ENCODE measurements around the gene KRTAP9-2.
"Not testable (repeated sequence)": the region's sequence is repeated elsewhere in the genome, so short reads cannot be mapped to it uniquely, and the experiment has no call there.

The KRTAP9-2 gene

GRCh38 chr17:41271323-41271722 lies 44.9 kb downstream of the KRTAP9-2 start:
- H3K36me3 ChIP-seq (ENCODE audit: insufficient read depth, low read length); H3K4me3 ChIP-seq (ENCODE audit: low read depth in 1 of 2, low read length in 2 of 2); H3K27me3 ChIP-seq (ENCODE audit: control insufficient read depth in 1 of 2, insufficient read depth in 2 of 2, low read length in 2 of 2); H3K9ac ChIP-seq (ENCODE audit: low read length); H3K4me1 ChIP-seq (ENCODE audit: insufficient read depth, low read length); H3K27ac ChIP-seq (ENCODE audit: low read depth, low read length); H3K9me3 ChIP-seq (ENCODE audit: low read length): not testable (repeated sequence)

- Histone ChIP-seq H3K27me3 (ENCODE audit: control insufficient read depth in 1 of 2, insufficient read depth in 2 of 2, low read length in 2 of 2) (no peaks in the 10 kb centered on the region), H3K4me1 (ENCODE audit: insufficient read depth, low read length) (no peaks in the 10 kb centered on the region), H3K36me3 (ENCODE audit: insufficient read depth, low read length) (no peaks in the 10 kb centered on the region), H3K9me3 (ENCODE audit: low read length) (no peaks in the 10 kb centered on the region), H3K9ac (ENCODE audit: low read length) (no peak overlapping the region), H3K27ac (ENCODE audit: low read depth, low read length) (no peak overlapping the region), H3K4me3 (ENCODE audit: low read depth in 1 of 2, low read length in 2 of 2) (no peak overlapping the region)
Measured at GRCh38 chr17:41271858-41272257, 45.4 kb downstream of the KRTAP9-2 start.

GRCh38 chr17:41275648-41276190 lies 49.3 kb downstream of the KRTAP9-2 start, which contains the start of gene KRTAP9-7:
Gene KRTAP9-7, plus strand, starts transcription at chr17:41275698. Its CDS starts 0 bp downstream, at chr17:41275698.
- not testable (repeated sequence) for H3K4me1 ChIP-seq (ENCODE audit: insufficient read depth, low read length); H3K9ac ChIP-seq (ENCODE audit: low read length); H3K27ac ChIP-seq (ENCODE audit: low read depth, low read length); H3K27me3 ChIP-seq (ENCODE audit: control insufficient read depth in 1 of 2, insufficient read depth in 2 of 2, low read length in 2 of 2); H3K9me3 ChIP-seq (ENCODE audit: low read length); H3K4me3 ChIP-seq (ENCODE audit: low read depth in 1 of 2, low read length in 2 of 2); H3K36me3 ChIP-seq (ENCODE audit: insufficient read depth, low read length)

Measured in muscle layer of colon (tissue), 2 donors.